HEK293T (cell line): ENCODE data around the gene RNF146.

ENCODE experiments used
- CTCF ChIA-PET: fragments of 350-600 bp; formaldehyde crosslinking; extraction: SDS; loops from one replicate; lab custom pipeline; 2021; ENCODE audit warnings: antibody characterized with exemption, inconsistent platforms; lab: Yijun Ruan, JAX
- POLR2A ChIA-PET: fragments of 350-600 bp; formaldehyde crosslinking; extraction: SDS; loops from one replicate; lab custom pipeline; 2020; ENCODE audit warnings: antibody characterized with exemption, inconsistent platforms; lab: Yijun Ruan, JAX
- DNase-seq: peaks from one replicate; pipeline ENCODE4 v3.0.0; 2012; ENCODE audit warnings: mixed read lengths; ENCODE audit errors: extremely low spot score
- ARNT ChIP-seq: fragments of 450-650 bp; IDR thresholded peaks from 2 replicates; pipeline ENCODE4 v1.6.1; 2017; ENCODE audit warnings: mild to moderate bottlenecking
- BHLHE40 ChIP-seq: fragments of 450-650 bp; IDR thresholded peaks from 2 replicates; pipeline ENCODE4 v1.6.1; 2016; ENCODE audit warnings: mild to moderate bottlenecking, moderate library complexity, borderline replicate concordance
- CTBP1 ChIP-seq: fragments of 450-650 bp; IDR thresholded peaks from 2 replicates; pipeline ENCODE4 v1.6.1; 2016; ENCODE audit warnings: borderline replicate concordance
- ELF4 ChIP-seq: fragments of 450-650 bp; IDR thresholded peaks from 2 replicates; pipeline ENCODE4 v1.6.1; 2017; ENCODE audit warnings: antibody characterized with exemption
- FOXA1 ChIP-seq: fragments of 450-650 bp; IDR thresholded peaks from 2 replicates; pipeline ENCODE4 v1.6.1; 2016; ENCODE audit warnings: mild to moderate bottlenecking
- FOXK2 ChIP-seq: fragments of 450-650 bp; IDR thresholded peaks from 2 replicates; pipeline ENCODE4 v1.6.1; 2016; ENCODE audit warnings: mild to moderate bottlenecking
- FOXM1 ChIP-seq: fragments of 450-650 bp; IDR thresholded peaks from 2 replicates; pipeline ENCODE4 v1.6.1; 2017; ENCODE audit warnings: mild to moderate bottlenecking, borderline replicate concordance
- HDGF ChIP-seq: fragments of 450-650 bp; IDR thresholded peaks from 2 replicates; pipeline ENCODE4 v1.6.1; 2017; ENCODE audit warnings: antibody characterized with exemption, borderline replicate concordance
- L3MBTL2 ChIP-seq: fragments of 450-650 bp; conservative IDR thresholded peaks from 2 replicates; pipeline ENCODE4 v1.6.1; 2016; ENCODE audit warnings: mild to moderate bottlenecking
- LEF1 ChIP-seq: fragments of 450-650 bp; IDR thresholded peaks from 2 replicates; pipeline ENCODE4 v1.6.1; 2017; ENCODE audit warnings: mild to moderate bottlenecking, borderline replicate concordance
- NFRKB ChIP-seq: fragments of 450-650 bp; IDR thresholded peaks from 2 replicates; pipeline ENCODE4 v1.6.1; 2016; ENCODE audit warnings: mild to moderate bottlenecking, moderate library complexity
- SP1 ChIP-seq: fragments of 450-650 bp; IDR thresholded peaks from 2 replicates; pipeline ENCODE4 v1.6.1; 2017
- SUZ12 ChIP-seq: fragments of 450-650 bp; IDR thresholded peaks from 2 replicates; pipeline ENCODE4 v1.6.1; 2016; ENCODE audit warnings: mild to moderate bottlenecking
- TARDBP ChIP-seq: fragments of 450-650 bp; IDR thresholded peaks from 2 replicates; pipeline ENCODE4 v1.6.1; 2016
- ZNF384 ChIP-seq: fragments of 450-650 bp; IDR thresholded peaks from 2 replicates; pipeline ENCODE4 v1.6.1; 2016
- TF ChIP-seq, protein P1 (sequence below): fragments of 450-650 bp; IDR thresholded peaks from 2 replicates; pipeline ENCODE4 v1.6.1; 2016

Gene RNF146

GRCh38 chr6:127279815-127280214 is 13.2 kb downstream of the RNF146 start:
- TF ChIP-seq ZNF384: no peak
- TF ChIP-seq FOXK2: no peak
- DNase-seq: no peak
- ChIA-PET CTCF (interaction anchor here (2.6 kb wide), 1 partner anchor 13 kb away, joined by 8 read pairs; the partner anchor contains the start of gene RNF146), POLR2A (interaction anchor here (0.9 to 1.2 kb wide), 2 partner anchors 13 kb away, joined by 3 read pairs; partner anchors contain the start of gene RNF146)

DNA sequence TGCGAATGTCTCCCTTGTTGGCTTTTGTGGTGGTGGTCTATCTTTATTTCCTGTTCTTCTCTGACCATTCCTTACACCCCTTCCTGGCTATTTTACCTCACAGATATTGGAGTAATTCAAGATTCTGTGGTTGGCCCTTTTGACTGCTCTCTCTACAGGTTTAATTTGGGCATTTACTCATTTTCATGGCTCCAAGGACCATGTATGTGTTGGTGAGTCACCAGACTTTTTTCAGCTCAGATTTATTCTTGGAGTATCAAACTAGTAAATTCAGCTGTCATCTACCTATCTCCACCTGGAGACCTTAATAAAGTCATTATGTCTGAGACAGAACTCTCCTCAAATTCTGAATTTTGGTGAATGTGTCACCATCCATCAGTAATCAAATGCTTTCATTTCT is 15.5 kb downstream of the RNF146 start:
- TF ChIP-seq TARDBP (no peak), L3MBTL2 (no peak), NFRKB (no peak), FOXM1 (no peak), FOXK2 (no peak), FOXA1 (no peak), ELF4 (no peak), BHLHE40 (no peak)
- TF ChIP-seq, protein P1, sequence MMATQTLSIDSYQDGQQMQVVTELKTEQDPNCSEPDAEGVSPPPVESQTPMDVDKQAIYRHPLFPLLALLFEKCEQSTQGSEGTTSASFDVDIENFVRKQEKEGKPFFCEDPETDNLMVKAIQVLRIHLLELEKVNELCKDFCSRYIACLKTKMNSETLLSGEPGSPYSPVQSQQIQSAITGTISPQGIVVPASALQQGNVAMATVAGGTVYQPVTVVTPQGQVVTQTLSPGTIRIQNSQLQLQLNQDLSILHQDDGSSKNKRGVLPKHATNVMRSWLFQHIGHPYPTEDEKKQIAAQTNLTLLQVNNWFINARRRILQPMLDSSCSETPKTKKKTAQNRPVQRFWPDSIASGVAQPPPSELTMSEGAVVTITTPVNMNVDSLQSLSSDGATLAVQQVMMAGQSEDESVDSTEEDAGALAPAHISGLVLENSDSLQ: no peak
- DNase-seq: no peak
- ChIA-PET CTCF (no interaction called here), POLR2A (no interaction called here)

DNA sequence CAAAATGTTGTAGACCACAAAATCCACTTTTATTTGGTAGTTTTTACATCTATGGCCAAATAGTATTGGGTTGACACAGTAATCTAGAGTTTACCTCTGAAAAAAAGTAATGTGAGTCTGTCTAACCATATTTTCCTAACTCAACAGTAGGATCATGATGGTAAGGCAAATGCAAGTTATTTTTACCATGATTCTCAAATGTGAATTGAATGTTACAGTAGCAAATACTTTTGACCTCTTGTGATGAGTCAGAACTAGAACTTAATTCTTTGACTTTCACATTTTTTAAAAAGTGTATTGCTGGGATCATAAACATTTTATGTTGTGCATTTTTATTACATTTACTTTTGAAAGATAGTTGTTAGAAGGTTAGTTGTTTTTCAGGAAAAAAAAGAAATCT is 22.0 kb downstream of the RNF146 start:
- POLR2A ChIA-PET: no interaction called here
- CTCF ChIA-PET: no interaction called here
- DNase-seq: no peak
- TF ChIP-seq BHLHE40 (no peak), ELF4 (no peak), SUZ12 (no peak), SP1 (no peak), FOXM1 (no peak), L3MBTL2 (no peak), NFRKB (no peak)

DNA sequence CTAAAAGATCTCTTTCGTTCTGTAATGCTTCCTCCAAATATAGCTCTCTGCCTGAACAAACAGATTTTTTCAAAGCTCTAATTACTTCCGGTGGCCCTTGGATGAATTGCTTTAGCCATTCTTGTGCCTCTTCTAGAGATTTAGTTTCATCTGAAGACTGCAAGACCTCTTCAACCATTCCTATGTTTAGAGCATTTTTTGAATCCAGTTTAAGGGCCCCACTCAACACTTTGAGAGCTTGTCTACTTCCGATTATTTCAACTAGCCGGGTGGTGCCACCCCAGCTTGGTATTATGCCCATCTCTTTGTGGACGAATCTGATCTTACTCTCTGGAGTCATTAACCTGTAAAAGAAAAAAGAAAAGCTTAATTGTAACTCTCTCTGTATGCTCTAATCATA is 23.3 kb downstream of the RNF146 start:
- ChIA-PET CTCF (no interaction called here), POLR2A (interaction anchor here (0.9 kb wide), 1 partner anchor 227 kb away, joined by 4 read pairs; no protein-coding TSS in a partner anchor)
- DNase-seq: no peak
- no peak for TF ChIP-seq FOXK2
- no peak for TF ChIP-seq LEF1
- no peak for TF ChIP-seq FOXM1
- no peak for TF ChIP-seq TARDBP
- no peak for TF ChIP-seq HDGF
- no peak for TF ChIP-seq BHLHE40
- TF ChIP-seq, protein P1: no peak
- TF ChIP-seq L3MBTL2: no peak
- no peak for TF ChIP-seq SUZ12
- TF ChIP-seq ZNF384: no peak
- no peak for TF ChIP-seq ARNT
- no peak for TF ChIP-seq CTBP1
- TF ChIP-seq ELF4: no peak
- no peak for TF ChIP-seq NFRKB
- no peak for TF ChIP-seq FOXA1
- no peak for TF ChIP-seq SP1

DNA sequence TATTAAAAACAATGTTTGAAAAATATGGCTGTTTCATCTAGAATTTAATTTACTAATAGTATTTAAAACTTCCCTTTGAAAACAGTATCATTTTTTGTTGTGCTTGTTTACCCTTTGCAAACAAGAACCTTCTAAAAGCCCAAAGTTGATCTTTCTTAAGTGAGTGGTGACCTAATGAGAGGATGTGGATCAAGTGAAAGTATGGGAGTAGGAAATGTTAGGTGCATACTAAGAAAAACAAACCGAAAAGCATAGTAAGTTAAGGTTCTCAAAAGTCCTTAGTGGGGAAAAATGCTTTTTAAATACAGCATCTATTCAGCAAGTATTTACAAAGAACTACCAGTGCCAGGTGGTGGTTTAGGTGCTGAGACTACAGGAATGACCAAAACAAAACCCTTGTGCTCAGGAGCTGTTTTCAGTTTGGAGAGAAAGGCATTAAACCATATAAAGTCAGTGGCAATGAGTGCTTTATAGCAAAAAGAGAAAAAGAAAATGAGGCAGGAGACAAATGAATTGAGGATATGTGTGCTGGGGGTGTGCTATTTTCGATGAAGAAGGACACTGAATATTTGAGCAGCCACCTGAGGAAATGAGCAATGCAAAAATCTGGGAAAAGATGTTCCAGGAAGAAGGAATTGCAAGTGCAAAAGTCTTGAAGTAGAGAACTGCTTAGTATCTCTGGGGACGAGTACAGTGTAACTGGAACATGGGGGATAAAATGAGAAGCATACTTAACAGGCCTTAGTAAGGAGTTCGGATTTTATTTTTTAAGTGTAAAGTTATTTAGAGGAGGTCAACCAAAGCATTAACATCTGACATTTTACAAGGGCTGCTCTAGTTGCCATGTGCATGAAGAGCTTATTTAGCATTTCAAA is 24.0 kb downstream of the RNF146 start:
- ChIA-PET CTCF (interaction anchor here (0.7 to 1.7 kb wide), 3 partner anchors 130 to 226 kb away, joined by 3 to 7 read pairs (median 3); no protein-coding TSS in a partner anchor), POLR2A (interaction anchor here (0.9 to 1.2 kb wide), 2 partner anchors 224 to 226 kb away, joined by 3 to 4 read pairs; no protein-coding TSS in a partner anchor)
- no peak for DNase-seq
- TF ChIP-seq ELF4: no peak
- TF ChIP-seq FOXM1: no peak
- TF ChIP-seq L3MBTL2: no peak
- no peak for TF ChIP-seq FOXA1
- no peak for TF ChIP-seq LEF1
- TF ChIP-seq HDGF: no peak
- TF ChIP-seq ARNT: no peak
- TF ChIP-seq, protein P1: no peak
- no peak for TF ChIP-seq SUZ12
- no peak for TF ChIP-seq TARDBP
- no peak for TF ChIP-seq ZNF384
- TF ChIP-seq SP1: no peak
- TF ChIP-seq FOXK2: no peak

DNA sequence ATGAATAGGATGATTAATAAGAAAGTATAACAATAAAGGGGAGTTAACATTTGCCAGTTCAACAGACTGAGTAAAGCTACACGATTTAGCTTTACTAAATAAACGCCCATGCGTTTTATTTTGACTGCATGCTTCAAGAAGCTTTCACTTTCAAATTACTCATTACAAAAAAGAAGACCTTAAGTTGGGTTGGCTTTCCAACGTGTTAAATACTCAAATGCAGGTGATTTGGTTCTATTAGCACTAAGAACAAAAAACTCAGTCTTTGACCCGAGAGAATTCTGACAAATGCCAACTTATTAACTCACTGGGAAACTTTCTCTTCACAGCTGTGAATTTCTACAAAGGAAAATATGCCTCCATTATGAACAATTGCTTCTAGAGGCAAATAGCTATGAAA is 24.8 kb downstream of the RNF146 start:
- CTCF ChIA-PET: interaction anchor here (0.7 to 1.7 kb wide), 3 partner anchors 129 to 225 kb away, joined by 3 to 7 read pairs (median 3); no protein-coding TSS in a partner anchor
- no peak for DNase-seq
- TF ChIP-seq HDGF (no peak), CTBP1 (no peak), TARDBP (no peak), SP1 (no peak), NFRKB (no peak), BHLHE40 (no peak), FOXM1 (no peak), ELF4 (no peak)
- TF ChIP-seq, protein P1: no peak
- POLR2A ChIA-PET: interaction anchor here (1.2 to 1.3 kb wide), 2 partner anchors 25 to 223 kb away, joined by 3 to 7 read pairs; partner anchors contain the start of gene RNF146
